Myocyte (in vitro differentiated cells): Measurements from ENCODE around the gene LLCFC1. TPM values are rescaled to one million over a fixed set of nuclear protein-coding genes. Genes with fewer than 3 reads are reported as not detected.

Experiments used
- DNase-seq: peaks from one replicate; pipeline ENCODE4 v3.0.0-alpha.2; 2012; ENCODE audit warnings: low read depth
- total RNA-seq: library from RNA; depleted of rRNA; stranded (reverse); fragments of >200 nt; gene quantifications from 2 replicates; pipeline ENCODE4 v1.2.3, GENCODE V29; 2014

The LLCFC1 gene
- total RNA-seq, 1 donor from 2014 or later, result not detected

- no peak for DNase-seq
These were observed 29.3 kb upstream of the LLCFC1 start for GRCh38 chr7:142910031-142910433.

DNA sequence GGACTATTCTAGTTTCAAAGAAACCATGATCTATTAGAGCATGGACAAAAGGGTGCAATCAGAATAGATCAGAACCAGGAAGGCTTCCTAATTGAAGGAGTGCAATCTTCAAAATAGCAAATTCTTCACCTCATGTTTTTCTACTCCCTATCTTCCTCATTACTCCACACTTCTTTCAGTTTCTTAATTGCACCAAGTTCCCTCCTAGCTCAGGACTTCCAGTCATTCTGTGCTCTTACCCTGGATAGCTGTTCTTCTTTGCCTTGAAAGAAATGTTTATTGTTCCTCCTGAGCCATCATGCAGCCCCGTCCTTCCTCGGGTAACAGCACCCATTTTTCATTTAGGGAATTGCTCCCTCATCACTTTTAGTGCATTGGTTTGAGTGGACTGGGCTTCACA lies 28.8 kb upstream of the LLCFC1 start:
- no peak for DNase-seq

DNA sequence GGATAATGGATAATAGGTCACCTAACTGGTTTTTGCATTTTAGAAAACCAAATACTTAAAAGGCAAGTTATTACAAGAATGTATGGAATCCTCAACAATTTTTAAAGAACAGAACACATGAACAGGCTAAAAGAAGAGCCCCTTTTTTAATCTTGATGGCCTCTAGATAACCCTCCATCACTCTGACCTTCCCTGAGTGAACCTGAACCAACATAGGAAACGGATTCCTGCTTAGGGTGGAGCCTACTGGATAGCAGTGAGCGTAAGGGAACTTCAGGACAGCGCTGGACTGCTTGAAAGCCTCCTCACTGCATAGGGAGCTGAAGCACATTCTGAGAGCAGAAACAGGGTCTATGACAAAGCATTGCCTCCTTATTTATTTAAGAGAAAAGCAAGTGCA lies 26.2 kb upstream of the LLCFC1 start:
- DNase-seq, result no peak

GRCh38 chr7:142913566-142913965 lies 25.7 kb upstream of the LLCFC1 start:
- no peak for DNase-seq

GRCh38 chr7:142914121-142914520 lies 25.2 kb upstream of the LLCFC1 start:
- DNase-seq, result no peak

- no peak for DNase-seq
These were observed 24.0 kb upstream of the LLCFC1 start for GRCh38 chr7:142915315-142915714.

DNA sequence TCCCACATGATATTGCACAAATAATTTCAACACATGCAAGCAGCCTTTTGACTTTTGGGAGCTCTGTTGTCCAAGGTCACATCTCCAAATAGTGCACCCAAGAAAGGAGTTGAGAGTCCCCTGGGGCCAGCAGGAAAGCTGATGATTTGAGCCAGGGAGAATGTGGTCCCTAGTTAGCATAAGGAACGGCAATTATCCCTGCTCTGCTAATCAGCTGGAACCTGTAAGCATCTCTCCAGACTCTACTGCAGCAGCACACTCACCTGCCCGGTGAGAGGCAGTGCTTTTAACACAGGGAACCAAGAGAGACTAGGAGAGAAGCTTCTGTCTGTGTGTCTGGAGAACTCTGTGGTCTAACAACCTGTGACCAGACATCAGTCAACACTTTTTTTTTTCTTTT lies 22.8 kb upstream of the LLCFC1 start:
- DNase-seq, result no peak

DNA sequence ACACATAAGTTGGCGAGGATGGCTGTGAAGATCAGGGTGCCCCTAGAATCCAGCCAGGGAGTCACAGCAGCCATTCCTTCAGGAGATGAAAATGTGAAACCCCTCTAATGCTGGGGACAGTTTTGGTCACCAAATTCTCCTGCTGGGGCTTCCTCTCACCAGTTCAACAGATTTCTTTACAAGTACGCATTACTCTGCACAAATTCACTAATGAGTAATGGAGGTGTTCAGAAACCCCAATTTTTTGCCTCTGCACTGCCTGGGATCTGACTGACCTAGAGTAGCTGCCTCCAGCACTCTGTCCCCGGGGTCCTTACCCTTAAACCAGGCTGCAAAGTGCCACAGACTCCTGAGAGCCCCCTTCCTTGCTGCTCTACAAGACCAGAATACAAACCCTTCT lies 21.8 kb upstream of the LLCFC1 start:
- DNase-seq, result no peak

DNA sequence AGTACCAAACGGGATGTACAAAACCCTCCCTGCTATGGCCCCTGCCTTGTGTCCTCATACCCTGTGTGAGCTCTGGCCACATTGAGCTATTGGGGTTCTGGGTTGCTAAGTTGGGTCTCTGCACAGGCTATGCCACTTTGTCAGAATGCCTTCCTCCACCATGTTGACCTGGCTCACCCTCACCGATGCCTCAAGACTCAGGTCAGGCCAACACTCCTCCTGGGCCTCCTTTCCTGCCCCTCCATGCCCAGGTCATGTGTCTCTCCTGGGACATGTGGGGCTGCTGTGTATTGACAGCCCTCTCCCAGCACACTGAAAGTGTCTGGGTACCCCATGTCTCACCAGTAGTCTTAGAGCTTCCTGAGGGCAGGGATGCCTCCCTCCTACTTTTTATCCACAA lies 20.4 kb upstream of the LLCFC1 start:
- DNase-seq, result no peak

- no peak for DNase-seq
These were observed 19.6 kb upstream of the LLCFC1 start for GRCh38 chr7:142919656-142920055.

GRCh38 chr7:142923391-142923790 lies 15.9 kb upstream of the LLCFC1 start:
- DNase-seq, result no peak

GRCh38 chr7:142925413-142925812 lies 13.9 kb upstream of the LLCFC1 start:
- DNase-seq, result no peak

- DNase-seq, result no peak
These were observed 12.1 kb upstream of the LLCFC1 start for GRCh38 chr7:142927085-142927745.

DNA sequence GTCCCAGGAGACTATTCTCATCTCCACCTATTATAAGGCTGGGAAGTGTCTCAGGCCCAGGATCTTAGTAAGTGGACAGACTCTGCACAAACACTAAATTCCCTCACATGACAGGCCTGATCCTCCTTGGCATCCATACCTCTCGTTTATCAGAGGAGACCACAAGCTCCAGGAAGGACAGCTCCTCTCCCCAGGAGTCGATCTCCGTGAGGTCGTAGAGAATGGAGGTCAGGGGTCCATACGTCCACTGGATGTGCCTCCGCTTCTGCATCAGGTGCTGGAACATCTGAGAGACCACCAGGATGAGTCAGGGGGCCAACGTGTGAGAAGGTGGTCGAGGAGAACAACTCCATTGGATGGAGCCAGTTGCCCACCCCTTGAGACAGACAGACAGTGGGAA lies 11.3 kb upstream of the LLCFC1 start:
- DNase-seq, result no peak

DNA sequence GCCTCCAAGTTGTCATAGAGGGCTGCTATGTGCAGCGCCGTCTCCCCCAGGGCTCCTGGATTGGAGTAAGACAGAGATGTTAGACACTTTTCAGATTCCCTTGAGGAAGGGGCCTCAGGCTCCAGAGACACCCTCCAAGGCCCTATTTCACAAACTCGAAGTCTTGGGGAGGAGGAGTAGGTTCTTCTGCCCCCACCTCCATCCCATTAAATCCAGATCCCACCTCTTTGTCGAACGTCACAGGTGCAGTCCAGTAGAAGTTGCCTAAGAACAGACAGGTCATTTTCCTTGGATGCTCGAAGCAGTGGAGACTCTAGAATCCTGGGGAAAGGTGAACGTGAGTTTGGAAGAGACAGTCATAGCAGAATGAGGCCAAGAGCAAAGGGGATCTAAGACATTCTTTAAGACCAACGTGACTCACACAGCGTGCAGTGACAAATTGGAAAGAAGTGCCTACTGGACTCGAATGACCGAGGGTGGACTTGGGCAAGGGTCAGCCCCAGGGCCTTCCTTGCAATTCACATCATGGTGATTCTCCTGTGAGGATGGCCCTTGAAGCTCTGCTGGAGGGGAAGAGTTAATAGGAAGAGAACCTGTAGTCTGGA lies 9.1 kb upstream of the LLCFC1 start:
- no peak for DNase-seq

DNA sequence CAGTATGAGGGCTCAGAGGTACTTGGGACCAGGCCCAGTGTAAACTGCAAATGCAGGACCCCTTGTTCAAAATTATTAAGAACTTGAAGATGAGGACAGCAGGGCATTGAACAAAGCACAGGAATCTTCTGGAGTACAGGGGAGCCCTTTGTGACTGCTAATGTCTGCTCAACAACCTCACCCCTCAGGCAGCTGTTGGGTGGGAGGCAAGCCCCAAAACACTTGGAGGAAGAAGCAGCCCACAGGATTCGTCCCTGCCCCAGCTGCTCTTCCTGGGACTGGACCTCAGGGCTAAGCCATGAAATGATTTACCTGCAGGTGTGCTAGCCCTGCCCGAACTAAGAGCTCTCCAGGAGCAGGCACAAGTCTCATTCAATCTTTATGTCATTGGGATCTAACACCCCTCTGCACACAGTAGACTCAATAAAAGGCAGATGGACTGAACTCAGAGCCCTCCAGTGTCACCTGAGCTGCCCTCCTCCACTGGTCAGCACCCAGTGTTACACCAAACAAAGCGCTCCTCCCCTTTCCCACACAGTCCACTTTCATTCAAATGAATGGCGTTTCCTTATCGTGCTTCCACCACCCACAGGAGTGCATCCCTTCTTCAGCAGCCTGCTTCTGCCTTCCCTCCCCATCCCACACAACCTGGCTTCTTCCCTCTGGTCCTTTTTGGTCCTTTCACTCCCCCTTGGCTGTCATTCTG lies 6.7 kb upstream of the LLCFC1 start:
- DNase-seq, result no peak

DNA sequence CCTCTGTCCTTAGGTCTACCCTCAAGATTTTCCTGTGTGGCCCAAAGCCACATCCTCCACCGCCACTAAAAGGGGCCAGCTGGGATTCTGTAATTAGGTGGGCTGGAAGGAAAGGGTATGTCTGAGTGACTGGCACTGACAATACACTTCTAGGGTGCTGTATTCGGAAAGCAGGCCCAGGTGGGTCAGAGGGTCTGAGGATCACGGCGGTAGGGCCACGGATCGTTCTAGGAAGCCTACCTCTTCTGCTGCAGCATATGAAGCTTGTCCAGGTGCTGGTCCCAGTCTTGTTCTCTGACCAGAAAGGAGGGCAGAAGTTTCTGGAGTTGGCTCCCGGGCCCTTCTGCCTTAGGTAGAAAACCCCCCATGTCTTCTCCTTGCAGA lies 6.2 kb upstream of the LLCFC1 start:
- DNase-seq, result no peak

GRCh38 chr7:142933624-142934023 lies 5.7 kb upstream of the LLCFC1 start, which contains the start of gene TRPV5:
Gene TRPV5 (minus strand): TSS chr7:142933746. CDS start chr7:142933459, 287 bp downstream.
- DNase-seq, result no peak

DNA sequence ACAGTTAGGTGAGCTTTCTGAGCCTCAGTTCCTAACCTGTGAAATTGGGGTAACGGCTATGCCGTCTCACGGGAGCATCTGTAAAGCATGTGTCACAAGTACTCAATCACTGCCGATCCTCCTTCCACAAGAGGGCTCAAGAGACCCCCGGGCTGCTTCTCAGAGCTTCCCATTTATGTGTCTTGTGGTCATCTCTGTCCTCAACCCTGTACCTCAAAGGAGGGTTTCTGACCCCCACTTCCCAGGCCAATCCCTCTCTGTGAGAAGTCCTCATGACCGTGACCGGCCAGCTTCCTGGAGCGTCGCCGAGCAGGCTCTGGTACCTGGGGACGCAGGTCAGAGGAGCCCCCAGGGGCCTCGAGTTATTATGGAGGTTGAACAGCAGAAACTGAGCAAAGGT lies 5.2 kb upstream of the LLCFC1 start:
- no peak for DNase-seq

- no peak for DNase-seq
These were observed 3.2 kb upstream of the LLCFC1 start for GRCh38 chr7:142935941-142936565.

DNA sequence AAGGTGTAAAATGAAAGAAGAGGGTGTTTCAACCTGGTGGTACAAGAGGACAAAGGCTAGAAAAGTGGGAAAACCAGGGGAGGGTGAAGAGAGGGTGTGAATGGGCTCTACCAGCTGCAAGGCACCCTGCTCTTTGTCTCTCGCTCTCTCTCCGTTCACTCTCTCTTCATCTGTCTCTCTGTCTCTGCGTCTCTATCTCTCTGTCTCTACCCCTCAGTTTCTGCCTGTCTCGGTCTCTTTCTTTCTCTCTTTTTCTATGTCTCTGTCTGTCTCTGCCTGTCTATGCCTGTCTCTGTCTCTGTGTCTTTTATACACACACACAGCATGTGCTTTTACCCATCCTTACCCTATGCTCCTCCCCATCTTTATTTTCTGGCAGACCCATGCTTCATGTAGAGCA lies 673 bp upstream of the LLCFC1 start:
- no peak for DNase-seq

- DNase-seq, result no peak
These were observed 1.8 kb downstream of the LLCFC1 start for GRCh38 chr7:142940966-142941535.
